HG03520 (cell line): ENCODE results near the gene FUS.
"Not testable (repeated sequence)": the region's sequence is repeated elsewhere in the genome, so short reads cannot be mapped to it uniquely, and the experiment has no call there.

ENCODE experiments used
- ATAC-seq: cut with Tn5 transposase; IDR thresholded peaks from one replicate; pipeline ENCODE4 v1.9.1; 2021; ENCODE audit warnings: mild to moderate bottlenecking, moderate library complexity; ENCODE audit not compliant: unreplicated experiment

FUS gene

DNA sequence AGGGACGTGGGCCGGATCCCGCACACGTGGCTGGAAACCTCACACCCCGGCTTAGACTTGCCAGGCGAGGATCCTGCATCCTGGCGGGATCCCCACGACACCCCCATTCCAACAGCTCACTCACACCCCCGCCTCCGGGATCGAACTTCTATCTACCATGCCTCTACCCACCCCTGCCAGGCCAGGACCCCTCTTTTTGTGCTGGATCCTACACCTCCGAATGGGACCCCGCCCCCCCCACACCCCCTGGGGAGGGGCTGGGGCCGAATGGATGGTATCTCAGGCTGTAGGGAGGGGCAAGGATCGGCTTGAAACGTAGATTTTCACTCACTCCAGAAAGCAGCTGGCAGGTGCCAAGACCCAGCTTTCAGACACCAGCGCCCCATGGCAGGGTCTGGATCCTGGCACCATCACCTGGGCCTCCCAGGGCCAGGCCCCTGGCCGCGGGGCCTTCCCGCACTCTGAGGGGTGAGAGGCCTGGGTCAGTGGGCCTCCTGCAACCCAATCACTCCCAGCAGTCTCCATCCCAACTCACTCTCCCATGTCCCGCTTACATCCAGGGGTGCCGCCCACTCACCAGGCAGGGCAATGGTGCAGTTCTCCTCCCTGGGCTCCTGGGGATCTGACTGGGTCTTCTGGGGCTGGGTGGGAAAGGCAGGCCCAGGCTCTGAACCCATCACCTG, 36.8 kb upstream of the FUS start:
- ATAC-seq = no peak

DNA sequence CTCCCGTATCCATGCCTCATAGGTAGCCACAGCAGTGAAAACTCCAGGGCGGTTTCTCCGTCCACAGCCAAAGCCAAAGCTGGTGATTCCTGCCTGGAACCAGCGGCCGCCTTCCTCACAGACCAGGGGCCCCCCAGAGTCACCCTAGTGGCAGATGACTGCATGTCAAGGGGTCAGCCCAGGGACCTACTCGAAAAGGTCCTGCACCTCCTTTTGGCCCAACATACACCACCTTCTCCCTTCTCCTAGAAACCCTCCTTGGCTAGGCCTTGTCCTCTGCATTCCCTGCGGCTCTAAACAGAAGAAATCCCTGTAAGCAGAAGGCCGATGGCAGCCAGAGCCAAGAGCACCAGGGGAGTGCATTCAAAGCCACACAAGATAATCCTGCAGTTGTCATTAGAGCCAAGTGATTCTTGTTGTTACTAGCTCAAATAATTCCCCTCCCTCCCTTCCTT, 36.2 kb upstream of the FUS start:
- no peak for ATAC-seq

DNA sequence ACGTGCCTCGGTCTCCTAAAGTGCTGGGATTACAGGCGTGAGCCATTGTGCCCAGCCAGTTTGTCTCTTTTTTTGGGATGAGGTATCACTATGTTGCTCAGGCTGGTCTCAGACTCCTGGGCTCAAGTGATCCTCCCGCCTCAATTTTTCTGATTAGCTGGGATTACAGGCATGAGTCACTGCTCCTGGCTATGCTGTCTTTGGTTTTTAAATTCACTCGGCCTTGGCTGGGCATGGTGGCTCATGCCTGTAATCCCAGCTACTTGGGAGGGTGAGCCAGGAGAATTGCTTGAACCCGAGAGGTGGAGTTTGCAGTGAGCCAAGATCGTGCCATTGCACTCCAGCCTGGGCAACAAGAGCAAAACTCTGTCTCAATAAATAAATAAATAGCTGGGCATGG, 35.5 kb upstream of the FUS start:
- ATAC-seq = not testable (repeated sequence)

DNA sequence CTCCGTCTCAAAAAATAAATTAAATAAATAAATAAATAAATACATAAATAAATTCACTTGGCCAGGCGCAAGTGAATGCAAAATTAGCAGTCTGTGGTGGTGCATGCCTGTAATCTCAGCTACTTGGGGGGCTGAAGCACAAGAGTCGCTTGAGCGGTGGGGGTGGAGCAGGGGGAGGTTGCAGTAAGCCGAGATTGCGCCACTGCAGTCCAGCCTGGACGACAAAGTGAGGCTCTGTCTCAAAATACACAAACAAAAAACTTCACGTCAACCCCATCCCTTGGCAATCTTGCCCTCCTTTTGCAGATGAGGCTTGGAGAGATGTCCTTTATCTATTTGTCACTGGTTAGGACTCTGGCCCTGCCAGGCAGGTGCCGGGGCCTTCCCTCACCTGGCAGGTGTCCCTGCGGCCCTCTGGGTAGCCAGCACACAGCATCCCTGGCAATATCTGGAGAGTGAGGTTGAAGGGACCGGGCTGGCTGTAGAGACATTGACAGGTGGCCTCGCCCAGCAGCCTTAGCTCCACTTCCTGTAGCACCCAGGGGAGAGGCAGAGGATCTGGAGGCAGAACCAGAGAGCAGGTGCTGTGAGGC, 34.4 kb upstream of the FUS start:
- no peak for ATAC-seq

DNA sequence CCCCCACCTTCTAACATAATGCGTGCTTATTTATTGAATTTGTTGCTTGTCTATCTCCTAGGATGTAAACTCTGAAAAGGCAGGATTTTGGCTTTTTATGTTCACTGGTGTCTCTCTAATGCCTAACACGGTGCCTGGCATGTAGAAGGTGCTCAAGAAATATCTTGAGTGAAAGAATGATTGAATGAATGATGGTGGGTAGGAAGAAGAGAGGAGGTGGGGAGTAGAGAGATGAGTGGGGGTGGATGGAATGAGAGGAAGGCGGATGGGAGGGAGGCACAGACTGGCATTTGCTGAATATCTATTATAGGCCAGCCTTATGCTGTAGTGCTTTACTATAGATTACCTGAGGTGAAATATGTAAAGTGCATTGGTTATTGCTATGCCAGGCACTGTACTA, 32.4 kb upstream of the FUS start:
- no peak for ATAC-seq

DNA sequence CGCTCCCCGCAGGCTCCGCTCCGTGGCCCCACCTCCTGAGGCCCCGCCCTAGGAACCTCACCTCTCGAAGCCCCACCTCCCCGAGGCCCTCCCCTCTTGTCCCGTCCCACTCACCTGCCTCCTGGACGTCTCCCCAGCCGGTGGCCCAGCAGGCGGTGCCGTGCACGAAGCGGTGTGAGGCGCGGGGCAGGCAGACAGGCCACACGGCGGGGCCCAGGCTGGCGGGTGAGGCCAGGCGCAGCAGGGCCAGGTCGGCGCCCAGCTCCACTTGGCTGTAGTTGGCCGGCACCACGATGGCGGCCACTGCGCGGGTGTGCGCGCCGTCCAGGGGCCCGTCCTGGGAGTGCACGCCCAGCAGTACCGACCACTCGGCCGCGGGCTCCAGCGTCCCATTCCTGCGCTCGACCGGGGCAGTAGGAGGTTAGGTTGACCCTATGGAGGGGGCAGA, 31.6 kb upstream of the FUS start:
- no peak for ATAC-seq

DNA sequence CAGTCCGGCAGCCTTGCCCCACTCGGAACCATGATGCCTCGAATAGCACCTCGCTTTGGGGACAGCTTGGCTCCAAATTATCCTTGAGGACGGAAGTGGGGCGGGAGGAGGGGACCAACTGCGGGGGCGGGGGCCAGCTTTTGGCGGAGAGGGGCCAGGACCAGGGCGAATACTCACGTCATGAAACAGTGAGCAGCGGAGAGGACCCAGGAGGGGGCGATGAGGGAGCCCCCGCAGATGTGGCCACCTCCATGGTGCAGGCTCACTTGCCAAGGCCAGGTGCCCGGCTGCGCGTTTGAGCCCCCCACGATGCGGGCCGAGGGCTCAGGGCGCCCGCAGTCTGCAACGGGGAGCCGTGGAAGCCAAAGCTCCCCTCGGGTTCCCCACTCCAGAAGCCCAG, 31.0 kb upstream of the FUS start:
- no peak for ATAC-seq

DNA sequence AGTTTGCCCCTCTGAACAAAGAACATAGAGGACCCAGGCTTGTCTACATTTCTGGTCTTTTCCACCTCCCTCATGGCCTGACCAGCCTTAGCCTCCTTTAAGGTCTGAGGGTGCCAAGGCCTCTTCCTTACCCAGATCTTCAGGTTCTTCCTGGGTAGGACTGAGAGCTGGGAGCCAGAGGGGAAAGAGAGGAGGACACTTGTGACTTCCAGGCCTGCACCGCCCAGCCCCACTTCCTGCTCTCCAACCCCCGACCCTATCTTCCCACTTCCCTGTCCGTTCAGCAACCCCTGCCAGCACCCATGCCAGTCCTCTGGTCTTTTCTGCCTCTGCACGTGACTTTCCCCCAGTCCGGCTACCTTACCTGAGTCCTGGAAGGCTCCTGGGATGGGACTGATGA, 30.6 kb upstream of the FUS start:
- ATAC-seq = no peak

DNA sequence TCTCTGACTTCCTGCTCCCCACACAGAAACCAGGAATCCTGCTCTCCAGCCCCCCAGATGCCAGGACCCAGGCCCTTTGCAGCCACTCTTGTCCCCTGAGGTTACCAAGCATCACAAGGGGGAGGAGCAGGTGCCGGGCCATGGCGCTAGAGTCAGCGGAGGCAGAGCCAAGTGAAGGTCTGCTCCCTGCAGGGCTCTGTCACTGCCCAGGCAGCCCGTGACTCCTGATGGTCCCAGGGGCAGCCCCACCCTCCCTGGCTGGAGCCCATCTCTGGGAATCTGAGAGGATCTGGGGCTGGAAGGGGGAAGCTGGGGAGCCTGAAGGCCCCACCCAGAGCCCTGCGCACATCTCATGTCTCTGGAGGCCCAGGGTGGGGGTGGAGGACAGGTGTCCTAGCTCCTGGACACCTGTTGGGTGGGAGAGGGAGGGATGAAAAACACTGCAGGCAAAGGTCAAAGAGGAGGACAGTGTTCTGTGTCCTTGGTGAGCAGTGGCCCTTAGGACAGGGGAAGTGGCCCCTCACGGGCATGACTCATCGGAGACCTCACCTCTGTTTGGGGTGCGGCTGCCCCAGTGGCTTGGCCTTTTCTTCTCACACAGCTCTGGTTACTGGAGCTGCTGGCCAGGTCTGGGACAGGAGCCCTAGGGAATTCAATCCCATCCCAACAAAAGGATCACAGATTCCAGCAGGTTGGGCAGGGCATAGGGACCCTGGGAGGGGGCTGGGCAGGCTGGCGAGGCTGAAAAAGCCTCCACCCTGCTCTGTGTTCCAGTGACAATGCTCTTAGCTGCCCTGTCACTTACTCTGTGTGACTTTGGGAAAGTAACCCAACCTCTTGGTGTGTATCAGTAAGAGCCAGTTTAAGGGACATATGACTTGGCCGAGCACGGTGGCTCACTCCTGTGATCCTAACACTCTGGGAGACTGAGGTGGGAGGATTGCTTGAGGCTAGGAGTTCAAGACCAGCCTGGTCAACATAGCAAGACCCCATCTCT, 29.7 kb upstream of the FUS start, which contains the start of gene PRSS36:
PRSS36 (minus strand) TSS at position 173 of the 997 bp plus-strand sequence; CDS start at position 142, 31 bp downstream.
- no peak for ATAC-seq

DNA sequence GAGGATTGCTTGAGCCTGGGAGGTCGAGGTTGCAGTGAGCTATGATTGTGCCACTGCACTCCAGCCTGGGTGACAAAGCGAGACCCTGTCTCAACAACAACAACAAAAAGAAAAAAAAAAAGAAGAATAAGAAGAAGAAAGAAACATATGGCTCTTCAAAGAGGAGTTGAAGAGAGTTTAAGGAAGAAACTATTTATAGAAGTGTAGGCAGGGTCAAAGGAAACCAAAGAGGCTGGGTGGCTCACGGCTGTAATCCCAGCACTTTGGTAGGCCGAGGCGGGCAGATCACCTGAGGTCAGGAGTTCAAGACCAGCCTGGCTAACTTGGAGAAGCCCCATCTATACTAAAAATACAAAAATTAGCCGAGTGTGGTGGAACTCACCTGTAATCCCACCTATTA, 29.0 kb upstream of the FUS start:
- not testable (repeated sequence) for ATAC-seq

DNA sequence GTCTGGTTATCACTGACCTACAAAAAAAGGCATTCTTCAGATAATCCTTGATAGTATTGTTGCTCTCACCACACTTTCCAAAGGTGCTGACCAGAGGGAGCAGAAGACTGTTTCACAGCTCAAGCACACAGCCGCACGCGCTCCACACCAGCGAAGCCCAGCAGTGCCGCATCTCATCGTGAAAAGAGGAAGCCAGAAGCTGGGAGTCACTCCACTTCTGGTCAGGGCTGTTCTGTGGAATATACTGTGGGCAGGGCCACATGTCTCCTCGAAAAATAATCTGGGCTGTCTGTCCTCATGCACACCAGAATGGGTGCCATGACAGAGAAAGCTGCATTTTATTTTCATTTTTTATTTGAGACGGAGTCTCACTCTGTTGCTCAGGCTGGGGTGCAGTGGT, 22.8 kb upstream of the FUS start:
- ATAC-seq = no peak

DNA sequence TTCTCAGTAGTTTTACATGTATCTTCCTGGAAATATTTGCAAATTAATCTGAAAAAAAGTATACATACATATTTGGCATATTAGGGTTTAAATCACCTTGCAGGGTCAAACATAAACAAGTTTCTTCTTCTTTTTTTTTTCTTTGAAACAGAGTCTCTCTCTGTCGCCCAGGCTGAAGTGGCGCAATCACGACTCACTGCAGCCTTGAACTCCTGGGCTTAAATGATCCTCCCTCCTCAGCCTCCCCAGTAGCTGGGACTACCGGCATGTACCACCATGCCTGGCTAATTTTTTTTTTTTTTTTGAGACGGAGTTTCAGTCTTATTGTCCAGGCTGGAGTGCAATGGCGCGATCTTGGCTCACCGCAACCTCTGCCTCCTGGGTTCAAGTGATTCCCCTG, 12.6 kb upstream of the FUS start:
- ATAC-seq = no peak

DNA sequence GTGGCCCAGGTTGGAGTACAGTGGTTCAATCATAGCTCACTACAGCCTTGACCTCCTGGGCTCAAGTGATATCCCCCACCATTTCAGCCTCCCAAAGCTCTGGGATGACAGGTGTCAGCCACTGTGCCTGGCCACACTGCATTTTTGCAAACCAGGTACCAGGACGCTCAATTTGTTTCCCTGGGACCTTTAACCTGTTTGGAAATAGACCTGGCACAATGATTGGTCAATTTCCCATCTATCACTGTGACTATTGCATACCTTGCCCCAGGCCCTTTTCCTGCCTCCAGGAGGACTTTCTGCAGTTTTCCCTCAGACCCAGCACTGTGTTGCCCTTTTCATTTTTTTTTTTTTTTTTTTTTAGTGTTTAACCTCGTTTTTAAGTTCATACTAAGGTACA, 11.1 kb upstream of the FUS start:
- no peak for ATAC-seq

DNA sequence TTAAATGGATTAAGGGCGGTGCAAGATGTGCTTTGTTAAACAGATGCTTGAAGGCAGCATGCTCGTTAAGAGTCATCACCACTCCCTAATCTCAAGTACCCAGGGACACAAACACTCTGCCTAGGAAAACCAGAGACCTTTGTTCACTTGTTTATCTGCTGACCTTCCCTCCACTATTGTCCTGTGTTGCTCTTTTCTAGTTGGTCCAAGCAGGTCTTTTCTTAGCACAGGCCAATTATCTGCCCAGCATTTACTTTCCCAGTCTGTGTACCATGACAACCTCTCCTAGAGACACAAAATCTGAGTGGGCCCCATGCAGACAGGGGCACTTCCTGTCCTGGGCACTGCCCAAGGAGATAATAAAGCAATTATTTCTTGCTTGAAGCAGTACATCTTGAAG, 9.9 kb upstream of the FUS start:
- not testable (repeated sequence) for ATAC-seq

DNA sequence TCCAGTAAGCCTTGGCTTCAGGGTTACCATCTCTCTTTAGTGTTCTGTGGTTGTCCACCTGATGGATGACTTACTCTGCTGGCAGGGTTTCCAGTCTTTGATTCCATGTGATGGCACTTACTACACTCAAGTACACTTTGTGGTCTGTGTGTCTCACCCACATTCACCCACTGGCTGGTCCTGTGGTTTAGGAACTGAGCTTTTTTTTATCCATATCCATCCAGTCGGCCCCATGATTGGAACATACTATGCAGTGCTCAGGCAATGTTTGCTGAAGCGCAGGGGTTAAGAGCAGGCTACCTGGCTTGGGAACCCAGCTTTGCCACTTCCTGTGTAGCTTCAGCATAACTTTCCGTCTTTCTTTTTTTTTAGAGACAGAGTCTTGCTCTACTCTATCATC, 2.8 kb upstream of the FUS start:
- ATAC-seq = no peak

DNA sequence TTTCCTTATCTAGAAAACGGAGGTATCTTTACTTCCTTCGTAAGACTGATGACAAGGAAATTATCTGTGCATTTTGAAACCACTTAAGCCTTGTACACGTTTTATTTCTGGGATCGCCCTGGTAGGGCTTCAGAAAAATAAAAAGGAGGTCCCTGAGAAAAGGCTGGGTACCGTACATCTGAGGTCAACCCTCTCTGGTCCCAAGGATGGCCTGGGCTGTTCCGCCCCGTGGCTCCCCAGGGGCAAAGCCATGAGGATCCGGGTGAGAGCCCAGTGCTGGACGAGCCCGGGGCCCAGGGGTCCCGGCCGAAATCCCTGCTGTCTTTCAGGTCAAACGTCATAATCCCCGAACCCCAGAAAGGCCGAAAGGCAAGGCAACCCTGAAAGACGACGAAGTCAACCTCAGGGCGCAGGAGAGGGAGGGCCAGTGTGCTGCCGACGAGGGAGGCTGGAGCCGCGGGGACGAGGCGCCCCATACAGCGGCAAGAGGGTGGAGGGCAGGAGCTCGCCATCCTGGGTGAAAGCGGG, 656 bp upstream of the FUS start:
- peak; percentile 2 for ATAC-seq

DNA sequence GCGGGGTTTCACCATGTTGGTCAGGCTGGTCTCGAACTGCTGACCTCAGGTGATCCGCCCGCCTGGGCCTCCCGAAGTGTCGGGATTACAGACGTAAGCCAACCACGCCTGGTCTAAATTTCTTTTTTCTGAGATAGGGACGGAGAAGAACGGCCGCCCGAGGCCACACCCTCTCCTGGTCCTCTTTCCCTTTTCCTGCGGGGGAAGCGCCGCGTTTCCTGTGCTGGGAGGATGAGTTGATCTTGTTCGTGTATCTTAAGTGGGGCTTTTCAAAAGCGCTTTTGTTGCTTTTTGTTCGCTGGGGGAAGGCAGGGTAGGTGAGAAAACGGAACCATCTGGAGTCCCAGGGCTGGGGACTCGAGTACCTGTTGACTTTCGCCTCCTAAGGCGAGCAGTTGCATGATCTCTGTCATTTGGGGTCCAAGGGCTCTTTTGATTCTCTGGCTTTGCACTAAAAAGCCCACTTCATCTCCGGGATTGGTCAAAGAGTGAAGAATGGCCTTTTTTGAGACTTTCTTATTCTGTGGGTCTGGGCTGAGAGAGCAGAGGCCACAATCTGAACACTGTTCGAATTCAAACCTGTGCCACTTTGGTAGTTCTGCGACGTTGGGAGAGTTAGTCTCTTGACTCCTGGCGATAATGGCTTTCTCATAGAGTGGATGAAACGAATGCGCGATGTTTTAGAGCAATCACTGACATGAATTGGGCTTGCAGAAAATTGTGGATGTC, 1.3 kb downstream of the FUS start:
- ATAC-seq = no peak

DNA sequence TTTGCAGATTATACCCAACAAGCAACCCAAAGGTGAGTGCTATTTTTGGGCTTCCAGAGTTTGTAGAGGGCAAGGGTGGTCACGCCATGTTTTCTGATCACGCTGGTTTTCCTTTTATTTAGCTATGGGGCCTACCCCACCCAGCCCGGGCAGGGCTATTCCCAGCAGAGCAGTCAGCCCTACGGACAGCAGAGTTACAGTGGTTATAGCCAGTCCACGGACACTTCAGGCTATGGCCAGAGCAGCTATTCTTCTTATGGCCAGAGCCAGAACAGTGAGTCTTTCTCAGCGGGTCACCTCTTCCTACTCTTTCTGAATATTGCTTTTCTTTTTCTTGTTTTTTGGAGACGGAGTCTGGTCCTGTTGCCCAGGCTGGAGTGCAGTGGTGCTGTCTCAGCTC, 2.5 kb downstream of the FUS start:
- no peak for ATAC-seq

DNA sequence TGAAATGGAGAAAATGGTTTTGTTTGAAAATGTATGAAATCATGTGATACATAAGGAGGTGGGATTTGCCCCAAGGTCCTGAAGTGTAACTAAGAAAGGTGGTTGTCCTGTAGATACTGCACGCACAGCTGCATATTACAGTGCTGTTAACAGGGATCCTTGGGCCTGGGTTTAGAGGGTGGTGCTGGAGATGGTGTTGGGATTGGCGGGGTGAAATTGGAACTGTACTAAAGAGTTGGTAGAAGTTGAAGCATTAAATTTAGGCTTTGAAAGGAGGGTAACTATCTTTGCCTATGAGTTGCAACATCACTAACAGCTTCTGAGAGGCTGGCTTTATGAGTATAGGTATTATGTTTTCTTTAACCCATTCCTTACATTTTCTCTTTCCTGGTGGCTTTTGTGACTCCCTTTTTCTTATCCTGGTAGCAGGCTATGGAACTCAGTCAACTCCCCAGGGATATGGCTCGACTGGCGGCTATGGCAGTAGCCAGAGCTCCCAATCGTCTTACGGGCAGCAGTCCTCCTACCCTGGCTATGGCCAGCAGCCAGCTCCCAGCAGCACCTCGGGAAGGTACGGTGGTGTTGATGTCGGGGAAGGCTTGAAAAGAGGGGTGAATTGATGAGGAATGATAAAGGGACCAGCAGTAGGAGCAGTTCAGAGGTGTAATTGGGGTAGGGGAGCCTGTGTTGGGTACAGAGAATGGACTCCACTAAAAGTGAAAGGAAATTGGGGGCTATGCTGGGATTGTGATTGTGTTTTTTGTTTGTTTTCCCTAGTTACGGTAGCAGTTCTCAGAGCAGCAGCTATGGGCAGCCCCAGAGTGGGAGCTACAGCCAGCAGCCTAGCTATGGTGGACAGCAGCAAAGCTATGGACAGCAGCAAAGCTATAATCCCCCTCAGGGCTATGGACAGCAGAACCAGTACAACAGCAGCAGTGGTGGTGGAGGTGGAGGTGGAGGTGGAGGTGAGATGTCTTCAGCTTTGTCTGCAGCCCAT, 3.8 kb downstream of the FUS start:
- no peak for ATAC-seq
